Measurements from ENCODE around the gene TMEM259. TPM values are rescaled to one million over a fixed set of nuclear protein-coding genes. Genes with fewer than 3 reads are reported as not detected.
A peak's percentile ranks its signal among the peaks of the same experiment; 100 is the strongest.

Gene TMEM259
- total and polyA plus RNA-seq, 2 of the 13 experiments (the other 11 are each of a cell fraction or from before 2014, with no cell fraction given) = 64.7 to 164 TPM

DNA sequence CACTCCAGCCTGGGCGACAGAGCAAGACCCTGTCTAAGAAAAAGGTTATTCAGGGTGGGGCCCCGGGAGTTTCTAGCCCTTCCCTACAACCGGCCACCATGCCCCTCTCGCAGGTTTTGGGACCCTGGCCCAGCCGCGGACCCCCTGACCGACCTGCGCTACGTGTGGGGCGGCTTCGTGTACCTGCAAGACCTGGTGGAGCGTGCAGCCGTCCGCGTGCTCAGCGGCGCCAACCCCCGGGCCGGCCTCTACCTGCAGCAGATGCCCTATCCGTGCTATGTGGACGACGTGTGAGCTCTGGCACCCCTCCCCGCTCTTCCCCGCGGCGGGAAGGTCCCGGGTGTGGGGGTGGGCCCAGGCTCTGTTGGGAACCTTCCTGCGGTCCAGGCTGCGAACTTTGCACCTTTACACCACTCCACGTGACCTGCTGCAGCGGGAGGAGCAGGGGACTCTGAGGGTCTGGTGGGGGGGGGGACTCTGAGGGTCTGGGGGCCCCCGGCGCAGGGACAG, 25.2 kb upstream of the TMEM259 start (continued):
- TF ChIP-seq GFI1 (CRISPR knock-in tag; IDR thresholded peaks at IDR 0.05; ENCODE audit: borderline replicate concordance) (no peak), MED1 (CRISPR knock-in tag; IDR thresholded peaks at IDR 0.05) (peak; percentile 67), CC2D1A (CRISPR knock-in tag; IDR thresholded peaks at IDR 0.05) (no peak), HCFC1 (IDR thresholded peaks at IDR 0.05; ENCODE audit: low read depth, low read length) (no peak), CCAR2 (optimal IDR thresholded peaks at IDR 0.05; ENCODE audit: low read depth, low read length) (no peak), ZNF563 (CRISPR knock-in tag; IDR thresholded peaks at IDR 0.05) (peak; percentile 91; the same call in 1 of the 2 replicates), ELF1 (CRISPR knock-in tag; IDR thresholded peaks at IDR 0.05) (no peak), ZFP62 (CRISPR knock-in tag; IDR thresholded peaks at IDR 0.05) (no peak), RFXAP (CRISPR knock-in tag; IDR thresholded peaks at IDR 0.05; ENCODE audit: borderline replicate concordance) (no peak), NFYB (CRISPR knock-in tag; IDR thresholded peaks at IDR 0.05) (no peak), SALL1 (CRISPR knock-in tag; IDR thresholded peaks at IDR 0.05) (peak; percentile 70), RBAK (CRISPR knock-in tag; IDR thresholded peaks at IDR 0.05) (no peak), ZNF567 (CRISPR knock-in tag; IDR thresholded peaks at IDR 0.05; ENCODE audit: borderline replicate concordance) (no peak), PHB2 (IDR thresholded peaks at IDR 0.05; ENCODE audit: partially characterized antibody) (no peak), JUNB (CRISPR knock-in tag; IDR thresholded peaks at IDR 0.05; ENCODE audit: borderline replicate concordance) (no peak)
- TF ChIP-seq, protein P1, sequence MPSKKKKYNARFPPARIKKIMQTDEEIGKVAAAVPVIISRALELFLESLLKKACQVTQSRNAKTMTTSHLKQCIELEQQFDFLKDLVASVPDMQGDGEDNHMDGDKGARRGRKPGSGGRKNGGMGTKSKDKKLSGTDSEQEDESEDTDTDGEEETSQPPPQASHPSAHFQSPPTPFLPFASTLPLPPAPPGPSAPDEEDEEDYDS (CRISPR knock-in tag; IDR thresholded peaks at IDR 0.05) = no peak
- TF ChIP-seq, protein P2, sequence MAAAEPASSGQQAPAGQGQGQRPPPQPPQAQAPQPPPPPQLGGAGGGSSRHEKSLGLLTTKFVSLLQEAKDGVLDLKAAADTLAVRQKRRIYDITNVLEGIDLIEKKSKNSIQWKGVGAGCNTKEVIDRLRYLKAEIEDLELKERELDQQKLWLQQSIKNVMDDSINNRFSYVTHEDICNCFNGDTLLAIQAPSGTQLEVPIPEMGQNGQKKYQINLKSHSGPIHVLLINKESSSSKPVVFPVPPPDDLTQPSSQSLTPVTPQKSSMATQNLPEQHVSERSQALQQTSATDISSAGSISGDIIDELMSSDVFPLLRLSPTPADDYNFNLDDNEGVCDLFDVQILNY (CRISPR knock-in tag; conservative IDR thresholded peaks at IDR 0.05) = peak; percentile 68; the same call in 1 of the 2 replicates
- TF ChIP-seq, protein P3, sequence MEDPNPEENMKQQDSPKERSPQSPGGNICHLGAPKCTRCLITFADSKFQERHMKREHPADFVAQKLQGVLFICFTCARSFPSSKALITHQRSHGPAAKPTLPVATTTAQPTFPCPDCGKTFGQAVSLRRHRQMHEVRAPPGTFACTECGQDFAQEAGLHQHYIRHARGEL (CRISPR knock-in tag; IDR thresholded peaks at IDR 0.05) = no peak
- TF ChIP-seq, protein P4, sequence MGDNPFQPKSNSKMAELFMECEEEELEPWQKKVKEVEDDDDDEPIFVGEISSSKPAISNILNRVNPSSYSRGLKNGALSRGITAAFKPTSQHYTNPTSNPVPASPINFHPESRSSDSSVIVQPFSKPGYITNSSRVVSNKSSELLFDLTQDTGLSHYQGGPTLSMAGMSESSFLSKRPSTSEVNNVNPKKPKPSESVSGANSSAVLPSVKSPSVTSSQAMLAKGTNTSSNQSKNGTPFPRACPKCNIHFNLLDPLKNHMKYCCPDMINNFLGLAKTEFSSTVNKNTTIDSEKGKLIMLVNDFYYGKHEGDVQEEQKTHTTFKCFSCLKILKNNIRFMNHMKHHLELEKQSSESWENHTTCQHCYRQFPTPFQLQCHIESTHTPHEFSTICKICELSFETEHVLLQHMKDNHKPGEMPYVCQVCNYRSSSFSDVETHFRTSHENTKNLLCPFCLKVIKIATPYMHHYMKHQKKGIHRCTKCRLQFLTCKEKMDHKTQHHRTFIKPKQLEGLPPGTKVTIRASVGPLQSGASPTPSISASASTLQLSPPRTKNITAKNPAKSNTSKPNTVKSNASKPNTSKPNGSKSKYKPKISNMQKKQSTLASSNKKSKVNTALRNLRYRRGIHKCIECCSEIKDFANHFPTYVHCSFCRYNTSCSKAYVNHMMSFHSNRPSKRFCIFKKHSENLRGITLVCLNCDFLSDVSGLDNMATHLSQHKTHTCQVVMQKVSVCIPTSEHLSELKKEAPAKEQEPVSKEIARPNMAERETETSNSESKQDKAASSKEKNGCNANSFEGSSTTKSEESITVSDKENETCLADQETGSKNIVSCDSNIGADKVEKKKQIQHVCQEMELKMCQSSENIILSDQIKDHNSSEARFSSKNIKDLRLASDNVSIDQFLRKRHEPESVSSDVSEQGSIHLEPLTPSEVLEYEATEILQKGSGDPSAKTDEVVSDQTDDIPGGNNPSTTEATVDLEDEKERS (CRISPR knock-in tag; IDR thresholded peaks at IDR 0.05) = 0 out of 2 replicates have a peak, but pooled peaks have one; percentile 23
- TF ChIP-seq, protein P5, sequence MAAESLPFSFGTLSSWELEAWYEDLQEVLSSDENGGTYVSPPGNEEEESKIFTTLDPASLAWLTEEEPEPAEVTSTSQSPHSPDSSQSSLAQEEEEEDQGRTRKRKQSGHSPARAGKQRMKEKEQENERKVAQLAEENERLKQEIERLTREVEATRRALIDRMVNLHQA (CRISPR knock-in tag; IDR thresholded peaks at IDR 0.05) = no peak
- TF ChIP-seq, protein P6, sequence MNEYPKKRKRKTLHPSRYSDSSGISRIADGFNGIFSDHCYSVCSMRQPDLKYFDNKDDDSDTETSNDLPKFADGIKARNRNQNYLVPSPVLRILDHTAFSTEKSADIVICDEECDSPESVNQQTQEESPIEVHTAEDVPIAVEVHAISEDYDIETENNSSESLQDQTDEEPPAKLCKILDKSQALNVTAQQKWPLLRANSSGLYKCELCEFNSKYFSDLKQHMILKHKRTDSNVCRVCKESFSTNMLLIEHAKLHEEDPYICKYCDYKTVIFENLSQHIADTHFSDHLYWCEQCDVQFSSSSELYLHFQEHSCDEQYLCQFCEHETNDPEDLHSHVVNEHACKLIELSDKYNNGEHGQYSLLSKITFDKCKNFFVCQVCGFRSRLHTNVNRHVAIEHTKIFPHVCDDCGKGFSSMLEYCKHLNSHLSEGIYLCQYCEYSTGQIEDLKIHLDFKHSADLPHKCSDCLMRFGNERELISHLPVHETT (CRISPR knock-in tag; conservative IDR thresholded peaks at IDR 0.05) = no peak
- TF ChIP-seq, protein P7, sequence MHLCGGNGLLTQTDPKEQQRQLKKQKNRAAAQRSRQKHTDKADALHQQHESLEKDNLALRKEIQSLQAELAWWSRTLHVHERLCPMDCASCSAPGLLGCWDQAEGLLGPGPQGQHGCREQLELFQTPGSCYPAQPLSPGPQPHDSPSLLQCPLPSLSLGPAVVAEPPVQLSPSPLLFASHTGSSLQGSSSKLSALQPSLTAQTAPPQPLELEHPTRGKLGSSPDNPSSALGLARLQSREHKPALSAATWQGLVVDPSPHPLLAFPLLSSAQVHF (CRISPR knock-in tag; IDR thresholded peaks at IDR 0.05) = no peak
- TF ChIP-seq, protein P8, sequence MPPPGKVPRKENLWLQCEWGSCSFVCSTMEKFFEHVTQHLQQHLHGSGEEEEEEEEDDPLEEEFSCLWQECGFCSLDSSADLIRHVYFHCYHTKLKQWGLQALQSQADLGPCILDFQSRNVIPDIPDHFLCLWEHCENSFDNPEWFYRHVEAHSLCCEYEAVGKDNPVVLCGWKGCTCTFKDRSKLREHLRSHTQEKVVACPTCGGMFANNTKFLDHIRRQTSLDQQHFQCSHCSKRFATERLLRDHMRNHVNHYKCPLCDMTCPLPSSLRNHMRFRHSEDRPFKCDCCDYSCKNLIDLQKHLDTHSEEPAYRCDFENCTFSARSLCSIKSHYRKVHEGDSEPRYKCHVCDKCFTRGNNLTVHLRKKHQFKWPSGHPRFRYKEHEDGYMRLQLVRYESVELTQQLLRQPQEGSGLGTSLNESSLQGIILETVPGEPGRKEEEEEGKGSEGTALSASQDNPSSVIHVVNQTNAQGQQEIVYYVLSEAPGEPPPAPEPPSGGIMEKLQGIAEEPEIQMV (CRISPR knock-in tag; IDR thresholded peaks at IDR 0.05; ENCODE audit: low read depth) = no peak

Measured in HepG2 (cell line).